ENCODE data around the gene SORCS3. TPM values are rescaled to one million over a fixed set of nuclear protein-coding genes. Genes with fewer than 3 reads are reported as not detected.

The SORCS3 gene
- total and polyA plus RNA-seq, 2 of the 13 experiments (the other 11 are each of a cell fraction or from before 2014, with no cell fraction given), result 0.07 TPM; not detected in 1

DNA sequence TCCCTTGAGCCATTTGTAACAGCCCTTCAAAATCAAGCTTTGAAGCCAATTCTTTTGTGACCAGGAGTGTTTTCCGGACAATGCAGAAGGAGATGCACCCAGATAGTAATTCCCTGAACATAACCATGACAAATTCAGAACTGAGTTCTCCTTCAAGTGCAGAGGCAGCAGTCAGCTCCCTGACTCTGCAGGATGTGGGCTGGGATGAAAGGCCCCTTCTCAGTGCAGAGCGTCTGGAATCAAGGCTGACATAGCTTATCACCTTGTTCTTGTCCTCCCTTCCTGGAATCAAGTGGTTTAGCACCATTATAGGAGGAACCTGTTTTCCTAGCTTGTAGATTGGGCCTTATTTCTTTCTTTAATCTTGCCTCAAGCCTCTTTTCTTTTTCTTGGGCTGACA is 143.4 kb downstream of the SORCS3 start:
- Histone ChIP-seq H2AFZ (ENCODE audit: low read length) (no peak overlapping the region), H3K27ac (ENCODE audit: extremely low read length, insufficient read depth, low read length) (no peak overlapping the region), H3K4me2 (ENCODE audit: low read depth, low read length) (no peak overlapping the region), H3K9me3 (ENCODE audit: low read length) (no peaks in the 10 kb centered on the region), H3K79me2 (ENCODE audit: insufficient read depth, low read length) (no peaks in the 10 kb centered on the region), H3K9ac (ENCODE audit: insufficient read depth, low read depth, low read length) (no peak overlapping the region), H4K20me1 (ENCODE audit: insufficient read depth, low read length) (no peaks in the 10 kb centered on the region), H3K4me3 (replicated peaks in 1 of 3; ENCODE audit: insufficient read depth in 1 of 3, low read depth in 2 of 3, low read length in 3 of 3) (no peak overlapping the region), H3K4me1 (ENCODE audit: insufficient read depth, low read length) (no peaks in the 10 kb centered on the region), H3K27me3 (ENCODE audit: control insufficient read depth in 1 of 2, insufficient read depth in 2 of 2, low read length in 2 of 2) (no peaks in the 10 kb centered on the region; a peak in 2 of 5 replicates), H3K36me3 (replicated peaks in 1 of 2; ENCODE audit: control insufficient read depth in 1 of 2, insufficient read depth in 2 of 2, low read length in 2 of 2) (no peaks in the 10 kb centered on the region)
- no peak for ATAC-seq
- CTCF ChIA-PET (ENCODE audit: low intra/inter-chr PET ratio, low total read pairs), result no interaction called here
- 17% methylated on average over 2 of the region's 2 CpGs for WGBS (ENCODE audit: low lambda C conversion rate)
- no TSS peak for BruUV-seq (replicated peaks)
- no peak for FAIRE-seq
- in situ Hi-C loops (cut with HindIII; ENCODE audit: extremely low pct_ligation_motif_present, low pct_unique_long_range_greater_than_20kb) (no loop called here), intact Hi-C loops (cut with micrococcal nuclease; ENCODE audit: unreplicated experiment) (no loop called here)
- POLR2A ChIA-PET, result no interaction called here
- DNase-seq (ENCODE audit: low spot score), result no peak
- TF ChIP-seq MNT (IDR thresholded peaks at IDR 0.05) (no peak), SNAPC4 (CRISPR knock-in tag; IDR thresholded peaks at IDR 0.05) (no peak), U2AF2 (IDR thresholded peaks at IDR 0.05; ENCODE audit: low read depth, low read length) (no peak), ARNT (IDR thresholded peaks at IDR 0.05) (no peak), NFKB2 (CRISPR knock-in tag; IDR thresholded peaks at IDR 0.05; ENCODE audit: borderline replicate concordance) (no peak), HOXA3 (CRISPR knock-in tag; IDR thresholded peaks at IDR 0.05) (no peak), FOXA1 (IDR thresholded peaks at IDR 0.05) (no peak), FOXA1 (CRISPR knock-in tag; IDR thresholded peaks at IDR 0.05) (no peak), CBX2 (IDR thresholded peaks at IDR 0.05; ENCODE audit: low read depth, low read length) (no peak), CBX2 (CRISPR knock-in tag; IDR thresholded peaks at IDR 0.05; ENCODE audit: low read depth) (no peak), ZEB1 (IDR thresholded peaks at IDR 0.05; ENCODE audit: insufficient replicate concordance, low read depth) (no peak), MIER2 (CRISPR knock-in tag; IDR thresholded peaks at IDR 0.05) (no peak), SUZ12 (IDR thresholded peaks at IDR 0.05; ENCODE audit: low read depth, low read length) (no peak), RAD21 (CRISPR knock-in tag; IDR thresholded peaks at IDR 0.05) (no peak)
- TF ChIP-seq, protein P1, sequence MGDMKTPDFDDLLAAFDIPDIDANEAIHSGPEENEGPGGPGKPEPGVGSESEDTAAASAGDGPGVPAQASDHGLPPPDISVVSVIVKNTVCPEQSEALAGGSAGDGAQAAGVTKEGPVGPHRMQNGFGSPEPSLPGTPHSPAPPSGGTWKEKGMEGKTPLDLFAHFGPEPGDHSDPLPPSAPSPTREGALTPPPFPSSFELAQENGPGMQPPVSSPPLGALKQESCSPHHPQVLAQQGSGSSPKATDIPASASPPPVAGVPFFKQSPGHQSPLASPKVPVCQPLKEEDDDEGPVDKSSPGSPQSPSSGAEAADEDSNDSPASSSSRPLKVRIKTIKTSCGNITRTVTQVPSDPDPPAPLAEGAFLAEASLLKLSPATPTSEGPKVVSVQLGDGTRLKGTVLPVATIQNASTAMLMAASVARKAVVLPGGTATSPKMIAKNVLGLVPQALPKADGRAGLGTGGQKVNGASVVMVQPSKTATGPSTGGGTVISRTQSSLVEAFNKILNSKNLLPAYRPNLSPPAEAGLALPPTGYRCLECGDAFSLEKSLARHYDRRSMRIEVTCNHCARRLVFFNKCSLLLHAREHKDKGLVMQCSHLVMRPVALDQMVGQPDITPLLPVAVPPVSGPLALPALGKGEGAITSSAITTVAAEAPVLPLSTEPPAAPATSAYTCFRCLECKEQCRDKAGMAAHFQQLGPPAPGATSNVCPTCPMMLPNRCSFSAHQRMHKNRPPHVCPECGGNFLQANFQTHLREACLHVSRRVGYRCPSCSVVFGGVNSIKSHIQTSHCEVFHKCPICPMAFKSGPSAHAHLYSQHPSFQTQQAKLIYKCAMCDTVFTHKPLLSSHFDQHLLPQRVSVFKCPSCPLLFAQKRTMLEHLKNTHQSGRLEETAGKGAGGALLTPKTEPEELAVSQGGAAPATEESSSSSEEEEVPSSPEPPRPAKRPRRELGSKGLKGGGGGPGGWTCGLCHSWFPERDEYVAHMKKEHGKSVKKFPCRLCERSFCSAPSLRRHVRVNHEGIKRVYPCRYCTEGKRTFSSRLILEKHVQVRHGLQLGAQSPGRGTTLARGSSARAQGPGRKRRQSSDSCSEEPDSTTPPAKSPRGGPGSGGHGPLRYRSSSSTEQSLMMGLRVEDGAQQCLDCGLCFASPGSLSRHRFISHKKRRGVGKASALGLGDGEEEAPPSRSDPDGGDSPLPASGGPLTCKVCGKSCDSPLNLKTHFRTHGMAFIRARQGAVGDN (CRISPR knock-in tag; IDR thresholded peaks at IDR 0.05), result no peak
- TF ChIP-seq, protein P2, sequence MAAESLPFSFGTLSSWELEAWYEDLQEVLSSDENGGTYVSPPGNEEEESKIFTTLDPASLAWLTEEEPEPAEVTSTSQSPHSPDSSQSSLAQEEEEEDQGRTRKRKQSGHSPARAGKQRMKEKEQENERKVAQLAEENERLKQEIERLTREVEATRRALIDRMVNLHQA (CRISPR knock-in tag; IDR thresholded peaks at IDR 0.05), result no peak

All from HepG2 (cell line).